HEK293 (cell line): ENCODE results near the gene TRAPPC2.
"Not testable (repeated sequence)": the region's sequence is repeated elsewhere in the genome, so short reads cannot be mapped to it uniquely, and the experiment has no call there.

Experiments
- CTCF ChIA-PET: fragments of 350-600 bp; formaldehyde crosslinking; extraction: SDS; loops from one replicate; lab custom pipeline; 2021; ENCODE audit warnings: antibody characterized with exemption; lab: Yijun Ruan, JAX
- POLR2A ChIA-PET: fragments of 300-600 bp; formaldehyde crosslinking; extraction: SDS; loops from one replicate; lab custom pipeline; 2020; ENCODE audit warnings: antibody characterized with exemption, inconsistent platforms; lab: Yijun Ruan, JAX
- H3K27ac ChIP-seq: fragments of 200-500 bp; sonication (Bioruptor generic); 2 replicates; pipeline ENCODE4 v1.5.1; 2014; ENCODE audit warnings: low read depth, low read length, control low read depth, inconsistent platforms; ENCODE audit errors: extremely low read depth
- H3K36me3 ChIP-seq, 2 experiments: fragments of 200-500 bp in 1 of 2; sonication (Bioruptor generic) in 1 of 2; 1 replicate in 1 of 2; 2 replicates in 1 of 2; pipeline ENCODE4 v1.5.1; 2014 to 2017; ENCODE audit warnings: inconsistent platforms in 2 of 2, low read length in 2 of 2; ENCODE audit not compliant: control insufficient read depth in 2 of 2, insufficient read depth in 1 of 2
- H3K4me1 ChIP-seq: fragments of 200-500 bp; sonication (Bioruptor generic); 2 replicates; pipeline ENCODE4 v1.5.1; 2014; ENCODE audit warnings: mild to moderate bottlenecking, low read length, inconsistent platforms; ENCODE audit not compliant: control insufficient read depth, insufficient read depth
- H3K4me3 ChIP-seq: 2 replicates; pipeline ENCODE4 v1.5.1; 2011; ENCODE audit warnings: low read depth, mild to moderate bottlenecking, control low read depth, low read length, moderate library complexity
- H3K9me3 ChIP-seq: fragments of 200-500 bp; sonication (Bioruptor generic); 2 replicates; pipeline ENCODE4 v1.5.1; 2014; ENCODE audit warnings: low read depth, low read length, inconsistent platforms; ENCODE audit not compliant: control insufficient read depth, insufficient read depth
- IKZF3 ChIP-seq: fragments of 450-650 bp; IDR thresholded peaks from 2 replicates; pipeline ENCODE4 v1.5.0; 2018; ENCODE audit warnings: missing biosample characterization, mild to moderate bottlenecking, missing genetic modification characterization, moderate library complexity
- KLF10 ChIP-seq: fragments of 450-650 bp; IDR thresholded peaks from 2 replicates; pipeline ENCODE4 v1.5.1; 2018; ENCODE audit warnings: missing biosample characterization, mild to moderate bottlenecking, missing genetic modification characterization
- PRDM1 ChIP-seq: fragments of 450-650 bp; formaldehyde crosslinking; IDR thresholded peaks from 2 replicates; pipeline ENCODE4; 2016; ENCODE audit warnings: missing biosample characterization, missing genetic modification characterization
- SCRT1 ChIP-seq: fragments of 450-650 bp; formaldehyde crosslinking; IDR thresholded peaks from 2 replicates; pipeline ENCODE4 v1.5.1; 2016; ENCODE audit warnings: missing biosample characterization, missing genetic modification characterization, borderline replicate concordance
- TSHZ1 ChIP-seq: fragments of 450-650 bp; formaldehyde crosslinking; IDR thresholded peaks from 2 replicates; pipeline ENCODE4 v1.5.1; 2016; ENCODE audit warnings: missing biosample characterization, missing genetic modification characterization, borderline replicate concordance
- ZBTB17 ChIP-seq: fragments of 450-650 bp; formaldehyde crosslinking; IDR thresholded peaks from 2 replicates; pipeline ENCODE4 v1.5.1; 2016; ENCODE audit warnings: missing biosample characterization, missing genetic modification characterization
- ZNF132 ChIP-seq: fragments of 450-650 bp; formaldehyde crosslinking; IDR thresholded peaks from 2 replicates; pipeline ENCODE4 v1.5.1; 2017; ENCODE audit warnings: missing biosample characterization, missing genetic modification characterization, borderline replicate concordance
- ZNF146 ChIP-seq: fragments of 450-650 bp; formaldehyde crosslinking; IDR thresholded peaks from 2 replicates; pipeline ENCODE4 v1.5.1; 2016; ENCODE audit warnings: missing biosample characterization, missing genetic modification characterization
- ZNF362 ChIP-seq: fragments of 450-650 bp; formaldehyde crosslinking; IDR thresholded peaks from 2 replicates; pipeline ENCODE4 v1.5.1; 2016; ENCODE audit warnings: missing biosample characterization, missing genetic modification characterization
- ZNF366 ChIP-seq: fragments of 450-650 bp; formaldehyde crosslinking; conservative IDR thresholded peaks from 2 replicates; pipeline ENCODE4 v1.5.1; 2016; ENCODE audit warnings: missing biosample characterization, missing genetic modification characterization
- ZNF529 ChIP-seq: fragments of 450-650 bp; formaldehyde crosslinking; IDR thresholded peaks from 2 replicates; pipeline ENCODE4 v1.5.1; 2017; ENCODE audit warnings: missing genetic modification characterization, missing biosample characterization; ENCODE audit not compliant: insufficient replicate concordance
- ZNF580 ChIP-seq: fragments of 450-650 bp; formaldehyde crosslinking; IDR thresholded peaks from 2 replicates; pipeline ENCODE4 v1.5.1; 2016; ENCODE audit warnings: missing biosample characterization, missing genetic modification characterization
- ZNF621 ChIP-seq: fragments of 450-650 bp; formaldehyde crosslinking; IDR thresholded peaks from 2 replicates; pipeline ENCODE4 v1.5.1; 2017; ENCODE audit warnings: missing biosample characterization, missing genetic modification characterization
- ZNF623 ChIP-seq: fragments of 450-650 bp; formaldehyde crosslinking; IDR thresholded peaks from 2 replicates; pipeline ENCODE4 v1.5.1; 2016; ENCODE audit warnings: missing biosample characterization, missing genetic modification characterization
- ZNF629 ChIP-seq: fragments of 450-650 bp; formaldehyde crosslinking; IDR thresholded peaks from 2 replicates; pipeline ENCODE4 v1.5.1; 2017; ENCODE audit warnings: missing biosample characterization, missing genetic modification characterization
- ZNF785 ChIP-seq: fragments of 450-650 bp; formaldehyde crosslinking; IDR thresholded peaks from 2 replicates; pipeline ENCODE4 v1.5.1; 2016; ENCODE audit warnings: missing biosample characterization, missing genetic modification characterization
- ZXDB ChIP-seq: fragments of 450-650 bp; formaldehyde crosslinking; IDR thresholded peaks from 2 replicates; pipeline ENCODE4 v1.5.1; 2016; ENCODE audit warnings: missing biosample characterization, missing genetic modification characterization
- TF ChIP-seq, protein P1 (sequence below): fragments of 450-650 bp; formaldehyde crosslinking; IDR thresholded peaks from 2 replicates; pipeline ENCODE4 v1.5.1; 2016; ENCODE audit warnings: missing biosample characterization, missing genetic modification characterization

TRAPPC2 gene

DNA sequence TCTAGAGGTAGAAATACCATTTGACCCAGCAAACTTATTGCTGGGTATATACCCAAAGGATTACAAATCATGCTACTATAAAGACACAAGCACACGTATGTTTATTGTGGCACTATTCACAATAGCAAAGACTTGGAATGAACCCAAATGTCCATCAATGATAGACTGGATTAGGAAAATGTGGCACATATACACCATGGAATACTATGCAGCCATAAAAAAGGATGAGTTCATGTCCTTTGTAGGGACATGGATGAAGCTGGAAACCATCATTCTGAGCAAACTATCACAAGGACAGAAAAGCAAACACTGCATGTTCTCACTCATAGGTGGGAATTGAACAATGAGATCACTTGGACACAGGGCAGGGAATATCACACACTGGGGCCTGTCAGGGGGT lies 3.9 kb downstream of the TRAPPC2 start:
- H3K4me3 ChIP-seq, POLR2A ChIA-PET, H3K27ac ChIP-seq, H3K9me3 ChIP-seq, CTCF ChIA-PET, H3K4me1 ChIP-seq: not testable (repeated sequence)
- TF ChIP-seq ZNF146 (peak; percentile 99), ZNF580 (tag by site-specific recombination) (peak; percentile 70; the same call in 1 of the 2 replicates)
- H3K36me3 ChIP-seq: peaks cover 0 to 14% of the 10 kb centered on the region in 2 experiments; a peak in 2 of 3 replicates

DNA sequence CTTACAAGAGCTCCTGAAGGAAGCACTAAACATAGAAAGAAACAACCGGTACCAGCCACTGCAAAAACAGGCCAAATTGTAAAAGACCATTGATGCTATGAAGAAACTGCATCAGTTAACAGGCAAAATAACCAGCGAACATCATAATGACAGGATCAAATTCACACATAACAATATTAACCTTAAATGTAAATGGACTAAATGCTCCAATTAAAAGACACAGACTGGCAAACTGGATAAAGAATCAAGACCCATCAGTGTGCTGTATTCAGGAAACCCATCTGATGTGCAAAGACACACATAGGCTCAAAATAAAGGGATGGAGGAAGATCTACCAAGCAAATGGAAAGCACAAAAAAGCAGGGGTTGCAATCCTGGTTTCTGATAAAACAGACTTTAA lies 7.8 kb downstream of the TRAPPC2 start:
- CTCF ChIA-PET, H3K27ac ChIP-seq, H3K4me1 ChIP-seq: not testable (repeated sequence)
- peaks cover 5 to 12% of the 10 kb centered on the region in 2 experiments for H3K36me3 ChIP-seq
- TF ChIP-seq ZNF529 (tag by site-specific recombination): peak; percentile 57
- TF ChIP-seq, all 188 proteins: peak for 1; not testable (repeated sequence) for 187
- POLR2A ChIA-PET, H3K9me3 ChIP-seq, H3K4me3 ChIP-seq: not testable (repeated sequence)

DNA sequence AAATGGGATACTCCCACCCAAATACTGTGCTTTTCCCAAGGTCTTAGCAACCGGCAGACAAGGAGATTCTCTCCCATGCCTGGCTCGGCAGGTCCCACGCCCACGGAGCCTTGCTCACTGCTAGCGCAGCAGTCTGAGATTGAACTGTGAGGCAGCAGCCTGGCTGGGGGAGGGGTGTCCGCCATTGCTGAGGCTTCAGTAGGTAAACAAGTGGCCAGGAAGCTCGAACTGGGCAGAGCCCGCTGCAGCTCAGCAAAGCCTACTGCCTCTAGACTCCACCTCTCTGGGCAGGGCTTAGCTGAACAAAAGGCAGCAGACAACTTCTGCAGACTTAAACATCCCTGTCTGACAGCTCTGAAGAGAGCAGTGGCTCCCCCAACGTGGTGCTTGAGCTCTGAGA lies 9.5 kb downstream of the TRAPPC2 start:
- H3K4me1 ChIP-seq, H3K4me3 ChIP-seq, H3K27ac ChIP-seq, CTCF ChIA-PET, H3K9me3 ChIP-seq: not testable (repeated sequence)
- peaks cover 14 to 19% of the 10 kb centered on the region in 2 experiments for H3K36me3 ChIP-seq
- POLR2A ChIA-PET: interaction anchor here (2.0 kb wide), 1 partner anchor 10 kb away, joined by 9 read pairs; the partner anchor contains the start of genes OFD1 and TRAPPC2

- Histone ChIP-seq H3K4me3 (no peak overlapping the region), H3K36me3 (peaks cover 39 to 46% of the 10 kb centered on the region in 2 experiments), H3K4me1 (peaks cover 6% of the 10 kb centered on the region; the same call in 1 of the 2 replicates), H3K27ac (no peak overlapping the region), H3K9me3 (no peaks in the 10 kb centered on the region)
- ChIA-PET CTCF (interaction anchor here (0.6 to 1.3 kb wide), 5 partner anchors 12 to 1553 kb away, joined by 3 to 5 read pairs (median 3); partner anchors contain the start of genes OFD1 and TRAPPC2), POLR2A (interaction anchor here (0.5 to 2.9 kb wide), 8 partner anchors 11 to 52 kb away, joined by 3 to 27 read pairs (median 4); partner anchors contain the start of genes OFD1, RAB9A and TRAPPC2)
- TF ChIP-seq ZNF629 (tag by site-specific recombination) (peak; percentile 60; the same call in 1 of the 2 replicates), ZNF362 (tag by site-specific recombination) (peak; percentile 97; the same call in 1 of the 2 replicates), ZNF785 (tag by site-specific recombination) (no peak), ZNF132 (no peak), ZNF623 (tag by site-specific recombination) (no peak), ZNF621 (tag by site-specific recombination) (no peak), IKZF3 (tag by site-specific recombination) (0 out of 2 replicates have a peak, but pooled peaks have one; percentile 15), KLF10 (tag by site-specific recombination) (no peak; the same call in 1 of the 2 replicates), SCRT1 (tag by site-specific recombination) (peak; percentile 16; the same call in 1 of the 2 replicates), ZNF366 (tag by site-specific recombination) (peak; percentile 41), PRDM1 (peak; percentile 58; the same call in 1 of the 2 replicates), ZXDB (tag by site-specific recombination) (peak; percentile 61; the same call in 1 of the 2 replicates), ZBTB17 (tag by site-specific recombination) (0 out of 2 replicates have a peak, but pooled peaks have one; percentile 18), TSHZ1 (peak; percentile 15; the same call in 1 of the 2 replicates)
- TF ChIP-seq, protein P1, sequence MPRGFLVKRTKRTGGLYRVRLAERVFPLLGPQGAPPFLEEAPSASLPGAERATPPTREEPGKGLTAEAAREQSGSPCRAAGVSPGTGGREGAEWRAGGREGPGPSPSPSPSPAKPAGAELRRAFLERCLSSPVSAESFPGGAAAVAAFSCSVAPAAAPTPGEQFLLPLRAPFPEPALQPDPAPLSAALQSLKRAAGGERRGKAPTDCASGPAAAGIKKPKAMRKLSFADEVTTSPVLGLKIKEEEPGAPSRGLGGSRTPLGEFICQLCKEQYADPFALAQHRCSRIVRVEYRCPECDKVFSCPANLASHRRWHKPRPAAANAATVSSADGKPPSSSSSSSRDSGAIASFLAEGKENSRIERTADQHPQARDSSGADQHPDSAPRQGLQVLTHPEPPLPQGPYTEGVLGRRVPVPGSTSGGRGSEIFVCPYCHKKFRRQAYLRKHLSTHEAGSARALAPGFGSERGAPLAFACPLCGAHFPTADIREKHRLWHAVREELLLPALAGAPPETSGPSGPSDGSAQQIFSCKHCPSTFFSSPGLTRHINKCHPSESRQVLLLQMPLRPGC (tag by site-specific recombination): peak; percentile 14; the same call in 1 of the 2 replicates
Measured at GRCh38 chrX:13721819-13722519, 12.5 kb downstream of the TRAPPC2 start.
